Kidney tubule cell (primary cell): Measurements from ENCODE around the gene MYBPC1.
"Not testable (repeated sequence)": the region's sequence is repeated elsewhere in the genome, so short reads cannot be mapped to it uniquely, and the experiment has no call there.

Experiments used
- DNase-seq: peaks from one replicate; pipeline ENCODE4 v3.0.0-alpha.2; 2018; ENCODE audit warnings: low spot score

The MYBPC1 gene

DNA sequence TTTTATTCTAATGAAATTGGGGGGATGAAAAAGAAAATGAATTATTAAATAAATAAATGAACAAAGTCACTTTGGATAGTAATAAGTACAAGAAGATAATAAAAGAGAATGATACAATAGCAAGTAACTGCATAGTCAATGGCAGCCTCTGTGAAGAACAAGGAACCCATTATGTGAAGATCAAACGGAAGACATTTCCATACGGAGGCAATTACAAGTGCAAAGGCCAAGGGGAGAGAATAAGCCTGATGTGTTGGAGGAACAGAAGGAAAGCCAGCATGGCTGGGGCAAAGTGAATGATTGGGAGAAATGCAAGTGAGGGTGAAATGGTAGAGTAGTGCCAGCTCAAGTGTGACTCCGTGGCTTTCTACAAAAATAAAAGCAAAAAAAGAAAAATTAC, 58.7 kb downstream of the MYBPC1 start:
- DNase-seq: no peak

DNA sequence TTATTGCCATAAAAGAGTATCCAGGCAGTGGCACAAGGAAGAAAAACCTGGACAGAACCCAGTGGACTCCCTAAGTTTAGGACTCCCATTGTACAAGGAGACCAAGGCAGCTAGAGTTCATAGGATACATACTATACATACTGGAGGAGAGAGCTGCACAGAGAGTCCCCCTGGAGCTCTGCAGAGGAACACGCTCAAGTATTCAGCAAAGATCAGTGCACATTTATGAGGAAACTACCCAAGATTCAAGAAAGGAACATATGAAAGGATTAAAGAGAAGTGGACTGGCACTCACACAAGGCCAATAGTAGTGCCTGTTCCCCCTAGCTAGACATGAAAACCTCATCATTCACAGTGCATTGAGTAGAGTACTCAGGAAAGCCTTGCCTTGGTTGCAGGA, 59.7 kb downstream of the MYBPC1 start:
- no peak for DNase-seq

DNA sequence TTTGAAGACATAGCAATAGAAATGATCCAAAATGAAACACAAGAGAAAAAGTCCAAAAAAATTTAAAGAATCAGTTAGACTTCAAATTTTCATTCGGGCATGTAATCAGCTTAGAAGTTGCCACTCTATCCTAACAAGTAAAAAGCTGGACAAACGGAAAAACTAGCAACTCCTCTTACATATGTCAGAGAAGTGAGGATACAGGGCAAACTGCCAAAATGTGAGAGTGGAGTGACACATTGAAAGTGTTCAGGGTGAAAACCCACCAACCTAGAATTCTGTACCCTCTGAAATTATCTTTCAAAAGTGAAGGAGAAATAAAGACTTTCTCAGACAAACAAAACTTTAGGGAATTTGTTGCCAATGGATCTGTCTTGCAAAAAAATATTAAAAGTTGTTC, 60.6 kb downstream of the MYBPC1 start:
- DNase-seq: no peak

DNA sequence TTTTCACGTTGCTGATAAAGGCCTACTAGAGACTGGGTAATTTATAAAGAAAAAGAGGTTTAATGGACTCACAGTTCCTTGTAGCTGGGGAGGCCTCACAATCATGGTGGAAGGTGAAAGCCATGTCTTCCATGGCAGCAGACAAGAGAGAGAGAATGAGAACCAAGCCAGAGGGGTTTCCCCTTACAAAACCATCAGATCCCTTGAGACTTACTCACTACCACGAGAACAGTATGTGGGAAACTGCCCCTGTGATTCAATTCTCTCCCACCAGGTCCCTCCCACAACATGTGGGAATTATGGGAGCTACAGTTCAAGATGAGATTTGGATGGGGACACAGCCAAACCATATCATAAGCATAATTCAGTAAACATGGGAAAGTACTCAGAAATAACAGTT, 65.9 kb downstream of the MYBPC1 start:
- DNase-seq: peak; percentile 40

DNA sequence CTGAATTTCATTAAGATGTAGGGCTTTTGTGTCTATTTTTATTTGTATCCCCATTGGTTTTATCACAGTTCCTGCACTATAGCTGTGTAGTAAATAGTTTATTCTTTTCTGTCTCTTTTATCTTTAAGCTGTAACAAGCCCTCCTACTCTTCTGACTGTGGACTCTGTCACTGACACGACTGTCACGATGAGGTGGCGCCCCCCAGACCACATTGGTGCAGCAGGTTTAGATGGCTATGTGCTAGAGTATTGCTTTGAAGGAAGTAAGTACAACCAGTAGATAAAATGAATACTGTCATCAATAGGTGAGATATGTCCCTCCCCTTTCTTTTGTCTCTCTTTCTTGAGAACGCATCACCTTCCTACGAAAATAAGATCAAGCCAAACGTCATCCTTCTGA, 68.5 kb downstream of the MYBPC1 start:
- DNase-seq: no peak

DNA sequence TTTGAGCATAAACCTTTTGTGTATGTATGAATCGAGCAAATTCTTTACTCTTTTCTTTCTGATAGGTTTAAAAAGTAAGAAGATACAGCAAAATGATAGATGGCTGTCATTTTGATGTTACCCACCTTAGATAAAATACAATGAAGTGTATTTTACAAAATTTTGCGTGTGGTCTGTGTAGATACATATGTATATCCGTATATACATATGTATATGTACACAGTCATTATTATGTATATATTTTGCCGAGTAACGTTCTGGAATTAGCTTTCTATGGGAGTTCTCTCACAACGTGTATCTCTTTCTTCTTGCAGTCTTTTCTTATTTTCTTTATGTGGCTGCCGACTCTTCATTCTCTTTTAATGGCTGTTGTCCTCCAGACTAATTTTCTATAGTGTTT, 70.2 kb downstream of the MYBPC1 start:
- DNase-seq: no peak

DNA sequence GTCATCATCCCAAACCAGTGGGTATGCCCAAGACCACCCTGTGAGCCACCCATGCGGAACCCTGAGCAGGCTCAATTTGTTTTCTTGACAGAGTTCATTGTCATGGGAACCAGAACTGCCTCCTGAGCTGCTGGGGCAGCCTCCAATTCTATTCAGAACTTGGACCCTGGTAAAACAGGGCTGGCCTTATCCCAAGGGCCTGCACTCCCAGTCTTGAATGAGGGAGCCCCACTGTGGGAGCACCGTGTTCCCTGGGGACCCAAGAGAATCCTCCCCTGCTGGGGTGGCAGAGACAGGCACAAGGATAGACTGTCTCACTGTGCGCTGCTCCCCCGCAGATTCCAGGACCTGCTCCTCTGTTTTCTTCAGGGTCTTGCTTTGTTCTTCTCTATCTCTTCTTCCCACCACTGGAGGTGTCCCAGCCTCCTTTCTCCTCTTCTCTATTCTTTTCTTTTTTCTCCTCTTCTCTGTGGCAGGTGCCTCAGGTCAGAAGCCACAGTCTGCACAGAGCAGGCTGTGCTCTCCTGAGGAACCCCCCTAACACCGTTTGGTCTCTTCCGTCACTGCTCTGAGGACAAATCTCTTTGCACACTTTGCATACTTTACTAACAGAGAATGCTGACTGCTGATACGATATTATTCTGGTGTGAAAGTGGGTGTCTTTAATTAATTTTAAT, 71.4 kb downstream of the MYBPC1 start:
- DNase-seq: no peak

DNA sequence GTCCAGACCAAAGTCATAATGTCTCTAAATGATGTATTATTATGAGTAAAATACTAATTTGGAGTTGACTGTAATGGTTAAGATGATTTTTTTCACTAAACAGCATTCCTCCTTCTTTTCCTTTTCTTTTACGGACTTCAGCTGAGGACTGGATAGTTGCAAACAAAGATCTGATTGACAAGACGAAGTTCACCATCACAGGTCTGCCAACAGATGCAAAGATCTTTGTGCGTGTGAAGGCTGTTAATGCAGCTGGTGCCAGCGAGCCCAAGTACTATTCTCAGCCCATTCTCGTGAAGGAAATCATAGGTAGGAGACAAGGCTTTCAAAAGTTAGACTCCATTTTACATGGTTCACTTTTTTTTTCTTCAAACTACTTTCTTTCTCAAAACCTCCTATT, 72.8 kb downstream of the MYBPC1 start:
- DNase-seq: no peak

DNA sequence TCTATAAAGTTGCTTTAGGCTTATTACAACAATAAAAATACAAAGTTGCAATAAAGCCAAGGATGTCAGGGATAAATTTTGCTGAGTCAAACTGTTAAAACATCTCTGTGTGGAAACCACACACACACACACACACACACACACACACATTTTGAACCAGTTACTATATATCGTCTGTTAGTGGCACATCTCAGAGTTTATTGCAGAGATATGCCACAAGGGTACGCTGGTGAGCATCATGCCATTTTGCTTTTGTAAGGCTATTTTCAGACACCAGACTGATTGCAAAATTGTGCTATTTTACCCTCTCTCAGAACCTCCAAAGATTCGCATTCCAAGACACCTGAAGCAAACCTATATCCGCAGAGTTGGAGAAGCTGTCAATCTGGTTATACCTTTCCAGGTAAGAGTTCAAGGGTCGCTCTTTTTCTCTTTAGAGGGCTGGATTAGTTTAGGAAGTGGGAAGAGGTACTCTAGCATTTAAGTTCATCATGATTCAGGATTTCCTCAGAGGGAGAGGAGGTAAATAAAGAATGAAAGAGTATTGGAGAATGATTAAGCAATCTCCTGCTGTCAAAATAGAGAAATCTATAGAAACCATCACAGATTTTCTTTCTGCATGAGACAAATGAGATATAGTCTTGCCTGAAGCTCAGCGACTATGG, 75.4 kb downstream of the MYBPC1 start:
- peak; percentile 12 for DNase-seq

DNA sequence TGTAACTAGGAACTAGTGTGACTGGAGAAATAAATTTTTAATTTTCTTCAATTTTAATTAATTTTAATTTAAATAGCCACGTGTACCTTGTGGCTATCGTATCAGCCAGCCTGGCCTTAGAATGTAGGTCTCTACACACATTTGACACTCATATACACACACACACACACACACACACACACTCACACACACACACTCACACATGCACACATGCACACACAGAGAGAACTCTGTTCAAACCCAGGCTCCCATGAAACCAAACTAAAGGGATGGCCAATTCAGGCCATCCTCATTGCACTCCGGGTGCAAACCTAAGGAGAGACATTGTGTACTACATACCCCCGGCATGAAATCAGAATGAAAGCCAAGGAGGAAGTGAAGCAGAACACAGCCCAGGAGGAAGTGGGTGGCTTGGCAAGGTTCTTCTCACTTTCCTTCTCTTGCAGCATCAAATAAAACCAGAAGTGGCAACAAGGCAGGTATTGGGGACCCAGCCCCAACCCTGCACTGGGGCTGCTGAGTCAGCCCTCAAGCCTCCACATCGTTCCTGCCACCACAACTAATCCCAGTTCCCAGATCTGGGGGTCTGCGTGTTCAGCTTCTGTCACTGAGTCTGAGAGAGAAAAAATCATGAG, 76.5 kb downstream of the MYBPC1 start:
- DNase-seq: peak; percentile 72

DNA sequence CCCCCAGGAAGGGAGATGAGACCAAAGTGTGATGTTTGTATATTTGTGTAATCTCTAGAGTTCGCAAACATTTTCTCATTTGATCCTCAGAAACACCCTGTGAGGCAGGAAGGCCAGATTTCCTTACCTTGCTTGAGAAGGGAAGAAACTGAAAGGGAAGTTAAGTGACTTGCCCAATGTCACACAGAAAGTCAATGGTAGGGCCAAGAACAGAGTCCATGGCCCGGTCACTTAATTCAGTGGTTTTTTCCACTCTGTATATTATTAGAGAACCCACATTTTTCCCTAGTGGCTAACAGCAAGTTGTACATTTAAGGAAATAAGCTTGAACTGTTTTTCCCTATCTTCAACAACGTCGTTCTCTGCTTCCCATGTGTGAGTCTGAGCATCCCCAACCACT, 77.1 kb downstream of the MYBPC1 start:
- DNase-seq: no peak

DNA sequence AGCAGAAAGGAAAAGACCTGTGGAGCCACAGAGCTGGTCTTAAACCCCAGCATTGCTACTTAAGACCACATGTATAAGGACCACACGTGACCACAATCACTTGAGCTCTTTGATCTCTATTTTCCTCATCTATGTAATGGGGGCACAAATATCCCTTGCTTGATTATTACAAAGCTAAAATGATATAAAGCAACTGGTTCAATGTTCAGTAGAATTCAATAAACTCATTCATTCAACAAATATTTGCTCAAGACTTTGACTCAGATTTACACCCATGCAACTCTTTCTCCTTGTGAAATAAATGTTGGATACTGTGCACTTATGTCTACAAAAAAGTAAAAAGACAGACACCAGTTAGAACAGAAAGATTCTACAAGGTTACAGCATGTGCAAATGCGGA, 80.8 kb downstream of the MYBPC1 start:
- DNase-seq: no peak

DNA sequence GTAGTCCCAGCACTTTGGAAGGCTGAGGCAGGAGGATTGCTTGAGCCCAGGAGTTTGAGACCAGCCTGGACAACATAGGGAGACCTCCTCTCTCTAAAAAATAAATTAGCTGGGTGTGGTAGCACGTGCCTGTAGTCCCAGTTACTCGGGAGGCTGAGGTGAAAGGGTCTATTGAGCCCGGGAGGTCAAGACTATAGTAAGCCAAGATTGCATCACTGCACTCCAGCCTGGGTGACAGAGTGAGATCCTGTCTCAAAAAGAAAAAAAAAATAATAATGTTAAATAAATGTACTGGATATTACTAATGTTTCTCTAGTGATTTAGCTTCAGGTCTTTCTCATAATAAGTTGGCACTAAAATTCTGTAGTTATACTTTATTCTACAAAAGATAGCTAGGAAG, 81.7 kb downstream of the MYBPC1 start:
- not testable (repeated sequence) for DNase-seq

DNA sequence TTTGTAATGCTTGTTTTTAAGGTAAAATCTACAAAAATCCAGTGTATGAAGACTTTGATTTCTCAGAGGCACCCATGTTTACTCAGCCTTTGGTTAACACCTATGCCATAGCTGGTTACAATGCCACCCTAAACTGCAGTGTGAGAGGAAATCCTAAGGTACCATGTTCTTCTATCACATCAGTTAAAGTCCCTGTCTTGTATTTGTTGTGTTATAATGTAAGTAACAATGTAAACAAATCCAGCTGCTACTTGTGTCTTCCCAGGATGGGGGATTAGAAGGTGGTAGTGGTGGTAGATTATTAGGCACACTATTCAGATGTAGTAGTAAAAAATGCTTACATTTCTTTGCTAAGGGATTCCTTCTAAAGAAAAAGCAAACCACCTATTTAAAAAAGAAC, 83.3 kb downstream of the MYBPC1 start:
- DNase-seq: no peak

DNA sequence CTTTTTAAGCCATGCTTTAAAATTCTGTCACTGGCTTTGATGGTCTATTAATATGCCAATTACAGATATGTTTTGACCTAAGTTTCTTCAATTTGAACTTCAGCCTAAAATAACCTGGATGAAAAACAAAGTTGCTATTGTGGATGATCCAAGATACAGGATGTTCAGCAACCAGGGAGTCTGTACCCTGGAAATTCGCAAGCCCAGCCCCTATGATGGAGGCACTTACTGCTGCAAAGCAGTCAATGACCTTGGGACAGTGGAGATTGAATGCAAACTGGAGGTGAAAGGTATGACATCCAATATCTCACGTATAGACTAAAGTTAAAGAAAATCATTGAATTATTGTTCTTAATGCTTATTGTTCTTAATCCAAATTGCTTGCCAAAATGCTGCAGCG, 85.5 kb downstream of the MYBPC1 start:
- DNase-seq: no peak

DNA sequence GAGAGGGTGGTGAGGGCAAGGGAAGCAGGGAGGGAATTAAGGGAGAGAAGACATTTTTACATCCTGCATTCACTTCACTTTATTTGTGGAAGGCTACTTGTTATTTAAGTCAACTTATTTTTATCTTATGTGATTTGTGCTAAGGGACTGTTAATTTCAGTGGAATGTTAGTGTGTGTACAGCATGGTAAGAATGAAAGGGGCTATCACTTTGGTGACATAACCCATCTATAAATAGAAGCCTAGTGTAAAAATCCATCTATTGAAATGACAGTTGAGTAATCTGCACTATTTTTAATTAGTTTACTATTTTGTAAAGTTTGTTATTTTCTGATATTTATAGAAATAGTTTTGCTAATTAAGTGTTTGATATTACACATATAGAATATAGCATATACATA, 85.9 kb downstream of the MYBPC1 start:
- no peak for DNase-seq

DNA sequence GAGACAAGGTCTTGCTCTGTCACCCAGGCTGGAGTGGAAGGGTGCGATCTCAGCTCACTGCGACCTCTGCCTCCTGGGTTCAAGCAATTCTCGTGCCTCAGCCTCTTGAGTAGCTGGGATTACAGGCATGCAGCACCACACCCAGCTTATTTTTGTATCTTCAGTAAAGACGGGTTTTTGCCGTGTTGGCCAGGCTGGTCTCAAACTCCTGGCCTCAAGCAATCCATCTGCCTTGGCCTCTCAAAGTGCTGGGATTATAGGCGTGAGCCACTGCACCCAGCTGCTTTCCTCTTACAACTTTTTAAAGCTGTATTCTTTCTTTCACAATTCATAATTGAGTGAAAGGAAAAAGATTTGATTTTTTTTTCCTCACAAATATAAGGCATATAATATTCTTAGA, 86.9 kb downstream of the MYBPC1 start:
- not testable (repeated sequence) for DNase-seq

DNA sequence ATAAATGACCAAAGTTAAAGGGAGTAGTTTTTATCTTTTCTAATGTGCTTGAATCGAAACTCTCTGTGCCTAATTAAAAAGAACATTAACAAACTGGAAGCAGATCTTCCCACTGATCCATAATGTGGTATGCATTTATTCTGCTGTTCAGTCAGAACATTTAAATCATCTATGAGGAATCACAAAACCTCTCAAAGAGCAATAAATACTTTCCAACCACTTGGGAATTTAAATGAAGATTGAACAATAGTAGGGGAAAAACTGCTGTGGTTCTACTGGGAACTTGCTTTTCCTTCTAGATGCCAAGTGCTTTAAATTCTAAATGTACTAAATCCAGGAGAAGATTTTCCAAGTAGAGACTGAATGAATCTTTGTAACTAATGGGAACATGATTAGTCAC, 90.3 kb downstream of the MYBPC1 start:
- no peak for DNase-seq

DNA sequence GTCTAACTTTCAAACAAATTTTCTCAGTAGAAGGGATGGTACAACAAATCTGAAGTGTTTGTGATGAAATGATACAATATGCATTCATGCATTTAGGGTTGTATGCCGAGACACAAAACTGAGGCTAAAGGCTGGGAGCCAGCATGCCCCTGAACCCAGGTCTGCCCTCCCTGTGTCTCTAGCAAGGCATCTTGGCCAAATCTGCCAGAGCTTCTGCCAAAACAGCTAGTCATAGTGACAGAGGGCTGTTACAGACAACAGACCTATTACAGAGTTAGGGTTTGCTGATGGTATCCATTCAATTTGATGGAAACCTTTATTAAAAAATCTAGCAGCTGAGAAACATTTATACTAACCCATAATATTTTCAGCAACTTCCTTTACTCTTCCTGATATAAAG, 91.4 kb downstream of the MYBPC1 start:
- DNase-seq: no peak

DNA sequence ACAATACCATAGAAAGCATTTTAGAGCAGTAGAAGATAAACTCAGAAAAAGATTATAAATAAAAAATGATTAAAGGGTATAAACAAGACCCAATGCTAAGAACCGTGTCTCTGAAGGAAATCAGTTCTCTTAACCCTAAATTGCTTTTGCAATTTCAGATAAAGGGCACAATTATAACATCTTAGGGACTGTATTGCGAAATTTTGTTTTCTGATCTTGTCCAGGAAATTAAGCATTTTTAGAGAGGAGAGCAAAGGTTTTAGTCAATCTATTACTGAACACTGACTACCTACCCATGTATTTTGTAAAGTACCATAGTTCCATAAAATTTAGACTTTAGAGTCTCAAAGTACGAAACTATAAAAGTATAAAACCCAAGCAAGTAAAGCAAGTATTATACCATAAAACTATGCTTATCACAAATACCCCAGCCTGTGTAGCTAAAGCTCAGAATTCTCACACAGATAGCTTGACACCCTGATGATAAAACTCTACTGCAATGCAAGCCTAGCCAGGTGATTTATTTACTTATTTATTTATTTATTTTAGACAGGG, 95.8 kb downstream of the MYBPC1 start:
- DNase-seq: no peak

DNA sequence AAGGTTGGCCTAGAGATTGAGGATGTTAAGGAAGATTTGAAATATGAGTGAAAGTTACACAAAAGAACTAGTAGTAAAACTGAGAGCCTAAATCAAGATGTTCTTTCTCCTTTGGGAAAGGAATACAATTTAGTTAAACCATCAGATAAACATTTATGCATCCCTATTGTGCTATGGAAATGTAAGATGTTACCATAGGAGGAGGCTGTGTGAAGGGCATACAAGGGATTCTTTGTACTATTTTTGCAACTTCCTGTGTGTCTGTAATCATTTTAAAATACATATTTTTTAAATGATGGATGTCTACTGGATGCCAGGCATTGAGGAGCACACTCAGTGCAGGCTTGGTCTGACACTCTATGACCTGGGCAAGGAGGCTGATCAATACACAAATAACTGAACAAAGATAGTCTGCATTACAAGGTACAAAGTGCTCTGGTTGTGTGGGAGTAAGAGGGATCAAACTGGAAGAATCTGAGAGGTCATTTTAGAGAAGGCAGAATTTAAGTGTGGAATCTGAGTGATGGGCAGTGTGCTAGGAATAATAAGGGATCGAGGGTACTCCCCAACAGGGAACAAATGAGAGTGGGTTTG, 96.8 kb downstream of the MYBPC1 start:
- no peak for DNase-seq

DNA sequence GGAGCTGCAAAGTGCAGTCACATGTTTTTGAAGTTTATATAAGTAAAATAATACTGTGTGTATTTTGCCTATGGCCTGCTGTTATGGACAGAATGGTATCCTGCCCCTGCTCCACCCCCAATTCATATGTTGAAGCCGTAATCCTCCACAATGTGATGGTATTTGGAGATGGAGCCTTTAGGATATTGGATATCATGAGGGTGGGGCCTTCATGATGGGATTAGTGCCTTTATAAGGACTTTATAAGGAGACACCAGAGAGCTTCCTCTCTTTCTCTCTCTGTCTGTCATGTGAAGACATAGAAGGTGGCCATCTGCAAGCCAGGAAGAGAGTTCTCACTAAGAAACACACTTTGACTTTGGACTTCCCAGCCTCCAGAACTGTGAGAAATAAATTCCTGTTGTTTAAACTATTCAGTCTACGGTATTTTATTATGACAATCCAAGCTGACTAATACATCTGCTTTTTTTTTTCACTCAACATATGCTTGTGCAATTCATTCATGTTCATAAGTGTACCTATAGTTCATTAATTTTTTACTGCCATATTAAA, 99.6 kb downstream of the MYBPC1 start:
- DNase-seq: no peak

DNA sequence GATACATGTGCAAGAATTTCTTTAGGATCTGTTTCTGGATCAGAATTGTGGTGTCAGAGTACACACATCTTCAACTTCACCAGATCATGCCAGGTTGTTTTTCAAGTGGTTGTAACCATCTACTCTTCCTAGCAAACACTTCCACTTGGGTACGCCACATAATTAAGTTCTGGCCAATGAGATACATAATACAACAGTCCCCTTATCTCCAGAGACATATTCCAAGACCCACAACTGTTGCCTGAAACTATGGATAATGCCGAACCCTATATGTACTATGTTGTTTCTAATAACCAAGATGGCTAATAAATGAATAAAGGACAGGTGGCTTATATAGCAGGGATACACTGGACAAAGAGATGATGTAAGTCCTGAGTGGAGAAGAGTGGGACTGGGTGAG, 100.2 kb downstream of the MYBPC1 start:
- no peak for DNase-seq
